ENCODE results near the gene MXRA8. TPM values are rescaled to one million over a fixed set of nuclear protein-coding genes. Genes with fewer than 3 reads are reported as not detected.
"Not testable (repeated sequence)": the region's sequence is repeated elsewhere in the genome, so short reads cannot be mapped to it uniquely, and the experiment has no call there.

MXRA8 gene
- total RNA-seq, 1 donor from 2014 or later: 41.9 TPM

- DNase-seq (ENCODE audit: low spot score): no peak
Measured at GRCh38 chr1:1393014-1393413, 34.7 kb upstream of the MXRA8 start.

GRCh38 chr1:1391225-1391624, 32.9 kb upstream of the MXRA8 start:
- DNase-seq (ENCODE audit: low spot score): no peak

- DNase-seq (ENCODE audit: low spot score): no peak
Measured at GRCh38 chr1:1390675-1391074, 32.3 kb upstream of the MXRA8 start.

GRCh38 chr1:1388078-1388472, 29.7 kb upstream of the MXRA8 start:
- no peak for DNase-seq (ENCODE audit: low spot score)

GRCh38 chr1:1387098-1388077, 29.0 kb upstream of the MXRA8 start:
- no peak for DNase-seq (ENCODE audit: low spot score)

- DNase-seq (ENCODE audit: low spot score): no peak
Measured at GRCh38 chr1:1385931-1386330, 27.6 kb upstream of the MXRA8 start.

GRCh38 chr1:1385339-1385738, 27.0 kb upstream of the MXRA8 start:
- not testable (repeated sequence) for DNase-seq (ENCODE audit: low spot score)

- DNase-seq (ENCODE audit: low spot score): no peak
Measured at GRCh38 chr1:1381294-1381693, 22.9 kb upstream of the MXRA8 start.

GRCh38 chr1:1380860-1381259, 22.5 kb upstream of the MXRA8 start:
- DNase-seq (ENCODE audit: low spot score): no peak

GRCh38 chr1:1377540-1378205, 19.3 kb upstream of the MXRA8 start:
- no peak for DNase-seq (ENCODE audit: low spot score)

- peak; percentile 48 for DNase-seq (ENCODE audit: low spot score)
Measured at GRCh38 chr1:1376551-1377226, 18.3 kb upstream of the MXRA8 start.

- DNase-seq (ENCODE audit: low spot score): peak; percentile 99
Measured at GRCh38 chr1:1374929-1375662, 16.7 kb upstream of the MXRA8 start, which contains the start of gene AURKAIP1. TSS of gene AURKAIP1 (minus strand) at chr1:1375207. CDS start at chr1:1374756, 451 bp downstream.

GRCh38 chr1:1374589-1374928, 16.2 kb upstream of the MXRA8 start:
- DNase-seq (ENCODE audit: low spot score): no peak

- DNase-seq (ENCODE audit: low spot score): peak; percentile 53
Measured at GRCh38 chr1:1373815-1374588, 15.6 kb upstream of the MXRA8 start.

GRCh38 chr1:1373051-1373814, 14.9 kb upstream of the MXRA8 start:
- DNase-seq (ENCODE audit: low spot score): no peak

- DNase-seq (ENCODE audit: low spot score): peak; percentile 70
Measured at GRCh38 chr1:1371746-1372711, 13.7 kb upstream of the MXRA8 start.

- no peak for DNase-seq (ENCODE audit: low spot score)
Measured at GRCh38 chr1:1371364-1371745, 13.0 kb upstream of the MXRA8 start.

GRCh38 chr1:1370771-1371300, 12.5 kb upstream of the MXRA8 start:
- no peak for DNase-seq (ENCODE audit: low spot score)

- DNase-seq (ENCODE audit: low spot score): not testable (repeated sequence)
Measured at GRCh38 chr1:1370094-1370493, 11.7 kb upstream of the MXRA8 start.

All from ureter (tissue), 1 donor.